Renal cortex interstitium (tissue), 15 donors: ENCODE data around the gene HRNR. TPM values are rescaled to one million over a fixed set of nuclear protein-coding genes. Genes with fewer than 3 reads are reported as not detected.
"Not testable (repeated sequence)": the region's sequence is repeated elsewhere in the genome, so short reads cannot be mapped to it uniquely, and the experiment has no call there.

Source experiments
- DNase-seq, 11 donors: peaks; one replicate each; pipeline ENCODE4 v3.0.0-alpha.2; 2013; ENCODE audit warnings: low read depth in 9 of 11, low spot score in 4 of 11; ENCODE audit errors: extremely low read depth in 1 of 11
- long read RNA-seq, 16 experiments: transcript quantifications; one replicate each; lab custom pipeline, GENCODE V29; 2026
- polyA plus RNA-seq, 3 donors: library from polyadenylated mRNA; unstranded; fragments of 120-200 nt; gene quantifications; one replicate each; pipeline ENCODE4 v1.2.1, GENCODE V29; 2013; ENCODE audit not compliant: insufficient read length in 3 of 3

Gene HRNR
- polyA plus RNA-seq: 1 to 10 TPM in 2 of 3 donors, under 1 TPM in 1; 0.57 to 2.3 (median 1.5) TPM
- long read RNA-seq, donor 1: 0 reads
- long read RNA-seq, donor 2: 0 reads
- long read RNA-seq, donor 3: 0 reads
- long read RNA-seq, donor 4: 0 reads
- long read RNA-seq, donor 5: 0 reads
- long read RNA-seq, donor 6: 0 reads
- long read RNA-seq, donor 7: 0 reads
- long read RNA-seq, donor 8: 0 reads
- long read RNA-seq, donor 9: 0 reads
- long read RNA-seq, donor 10: 0 reads
- long read RNA-seq, donor 11: 0 reads
- long read RNA-seq, donor 12: 0 reads
- long read RNA-seq, donor 13: 0 reads
- long read RNA-seq, donor 14: 0 reads
- long read RNA-seq, donor 15: 0 reads
- long read RNA-seq, donor 16: 0 reads

- no peak for DNase-seq
These were observed at the start of gene HRNR for GRCh38 chr1:152224093-152224492. TSS of gene HRNR (minus strand) at chr1:152224193. CDS start at chr1:152223253, 940 bp downstream.

DNA sequence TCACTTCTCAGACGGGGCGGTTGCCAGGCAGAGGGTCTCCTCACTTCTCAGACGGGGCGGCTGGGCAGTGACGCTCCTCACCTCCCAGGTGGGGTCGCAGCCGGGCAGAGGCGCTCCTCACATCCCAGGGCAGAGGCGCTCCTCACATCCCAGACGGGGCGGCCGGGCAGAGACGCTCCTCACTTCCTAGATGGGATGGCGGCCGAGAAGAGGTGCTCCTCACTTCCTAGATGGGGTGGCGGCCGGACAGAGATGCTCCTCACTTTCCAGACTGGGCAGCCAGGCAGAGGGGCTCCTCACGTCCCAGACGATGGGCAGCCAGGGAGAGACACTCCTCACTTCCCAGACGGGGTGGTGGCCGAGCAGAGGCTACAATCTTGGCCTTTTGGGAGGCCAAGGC, 32.4 kb upstream of the HRNR start:
- DNase-seq: not testable (repeated sequence)

- DNase-seq: no peak
These were observed 28.2 kb upstream of the HRNR start for GRCh38 chr1:152252157-152252556.

DNA sequence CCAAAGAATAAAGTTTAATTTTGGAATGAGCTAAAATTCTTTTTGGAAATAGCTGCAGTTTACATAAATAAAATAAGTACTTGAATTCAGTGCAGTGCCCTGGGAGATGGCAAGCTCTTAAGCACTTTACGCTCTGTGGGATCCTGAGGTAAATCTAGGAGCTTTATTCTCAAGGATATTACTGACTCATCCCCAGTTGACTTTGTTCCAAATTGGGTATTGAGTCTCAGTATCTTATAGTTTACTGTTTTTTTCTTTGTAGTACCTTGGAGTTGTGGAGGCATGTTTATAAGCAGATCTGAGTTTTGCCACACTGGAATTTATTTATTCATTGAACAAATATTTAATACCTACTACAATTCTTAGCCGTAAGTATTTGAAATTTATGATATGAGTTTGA, 27.4 kb upstream of the HRNR start:
- DNase-seq: no peak

- DNase-seq: no peak
These were observed 23.3 kb upstream of the HRNR start for GRCh38 chr1:152247316-152247715.

DNA sequence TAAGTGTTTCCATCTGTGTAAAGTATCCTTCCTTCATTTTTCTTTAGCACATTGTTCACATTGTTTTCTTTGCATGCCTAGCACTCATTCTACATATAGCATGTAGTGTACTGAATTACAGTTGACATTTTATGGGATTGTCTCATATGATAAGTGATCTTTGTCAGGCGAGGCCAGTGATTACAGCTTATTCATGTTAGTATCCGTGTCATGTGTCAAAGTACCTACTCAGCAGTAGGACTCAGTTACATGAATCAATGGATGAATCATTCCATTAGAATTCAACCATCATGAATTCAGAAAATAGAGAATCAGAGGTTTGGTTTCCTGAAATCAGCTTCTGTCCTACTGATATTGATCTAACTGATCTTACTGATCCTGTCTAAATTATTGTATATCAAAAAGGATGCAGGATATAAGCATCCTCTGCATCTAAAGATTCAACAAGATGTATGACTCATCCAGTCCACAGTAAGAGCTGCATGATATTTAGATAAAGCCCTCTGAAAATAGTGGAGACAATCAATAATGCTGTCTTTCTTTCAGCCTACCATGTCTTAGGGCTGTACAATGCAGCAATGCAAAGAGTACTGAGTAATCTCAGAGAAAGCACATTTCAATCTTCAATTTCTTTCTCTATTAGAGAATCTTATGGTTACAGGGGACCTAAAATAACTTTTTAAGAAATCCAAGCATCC, 20.7 kb upstream of the HRNR start:
- DNase-seq: no peak

GRCh38 chr1:152237093-152237492, 13.1 kb upstream of the HRNR start:
- no peak for DNase-seq

- DNase-seq: no peak
These were observed 4.8 kb upstream of the HRNR start for GRCh38 chr1:152228831-152229230.

DNA sequence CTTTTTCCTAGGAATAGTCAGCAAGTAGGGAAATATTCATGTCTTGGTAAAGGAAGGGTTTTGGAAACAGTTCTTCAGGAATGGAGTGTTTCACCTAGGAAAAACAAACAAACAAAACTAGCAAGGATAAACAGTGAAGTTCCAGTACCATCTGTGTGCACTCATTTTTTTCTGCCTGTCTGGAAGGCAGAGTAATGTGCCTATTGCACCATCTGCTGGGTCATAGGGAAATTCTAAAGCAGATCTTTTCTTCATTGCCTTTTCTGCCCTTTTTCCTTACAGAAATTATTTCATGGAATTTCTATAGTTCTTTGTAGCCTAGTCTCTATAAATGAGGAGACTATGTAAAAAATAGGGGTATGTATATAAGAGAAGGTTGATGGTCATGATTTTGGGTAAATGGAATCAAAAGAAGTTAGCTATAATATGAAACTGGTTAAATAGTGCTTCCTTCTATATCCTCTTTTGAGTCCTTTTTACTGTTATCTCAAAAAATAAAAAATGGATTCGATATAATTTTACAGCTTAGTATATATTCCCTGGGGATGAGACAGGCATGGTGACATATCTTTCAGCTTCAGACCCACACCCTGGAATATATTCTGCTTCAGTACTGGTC, 3.4 kb upstream of the HRNR start:
- no peak for DNase-seq

GRCh38 chr1:152225678-152226077, 1.7 kb upstream of the HRNR start:
- no peak for DNase-seq

DNA sequence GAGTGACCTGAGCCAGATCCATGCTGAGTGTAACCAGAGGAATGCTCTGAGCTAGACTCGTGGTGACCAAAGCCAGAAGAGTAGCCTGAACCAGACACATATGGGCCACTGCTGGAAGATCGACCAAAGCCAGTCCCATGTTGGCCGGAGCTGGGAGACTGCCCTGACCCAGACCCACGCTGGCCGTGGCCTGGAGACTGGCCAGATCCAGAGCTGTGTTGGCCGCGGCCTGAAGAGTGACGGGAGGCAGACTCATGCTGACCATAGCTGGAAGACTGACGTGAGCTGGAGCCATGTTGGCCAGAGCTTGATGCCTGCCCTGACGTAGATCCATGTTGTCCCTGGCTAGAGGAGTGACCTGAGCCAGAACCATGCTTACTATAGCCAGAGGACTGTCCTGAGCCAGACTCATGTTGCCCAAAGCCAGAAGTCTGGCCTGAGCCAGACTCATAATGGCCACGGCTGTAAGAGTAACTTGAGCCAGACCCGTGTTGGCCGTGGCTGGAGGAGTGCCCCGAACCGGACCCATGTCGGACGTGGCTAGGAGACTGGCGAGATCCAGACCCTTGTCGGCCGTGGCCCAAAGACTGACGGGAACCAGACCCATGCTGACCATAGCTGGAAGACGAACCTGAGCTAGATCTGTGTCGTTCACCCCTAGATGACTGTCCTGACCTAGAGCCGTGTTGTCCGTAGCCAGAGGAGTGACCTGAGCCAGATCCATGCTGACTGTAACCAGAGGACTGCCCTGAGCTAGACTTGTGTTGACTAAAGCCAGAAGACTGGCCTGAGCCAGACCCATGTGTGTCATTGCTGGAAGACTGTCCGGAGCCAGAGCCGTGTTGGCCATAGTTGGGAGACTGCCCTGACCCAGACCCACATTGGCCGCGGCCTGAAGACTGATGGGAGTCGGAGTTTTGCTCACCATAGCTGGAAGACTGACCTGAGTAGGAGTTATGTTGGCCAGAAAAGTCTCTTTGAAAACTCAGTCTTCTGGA, 3.5 kb downstream of the HRNR start:
- DNase-seq: no peak

GRCh38 chr1:152219438-152219837, 4.6 kb downstream of the HRNR start:
- DNase-seq: not testable (repeated sequence)

GRCh38 chr1:152218762-152219436, 5.1 kb downstream of the HRNR start:
- DNase-seq: no peak

DNA sequence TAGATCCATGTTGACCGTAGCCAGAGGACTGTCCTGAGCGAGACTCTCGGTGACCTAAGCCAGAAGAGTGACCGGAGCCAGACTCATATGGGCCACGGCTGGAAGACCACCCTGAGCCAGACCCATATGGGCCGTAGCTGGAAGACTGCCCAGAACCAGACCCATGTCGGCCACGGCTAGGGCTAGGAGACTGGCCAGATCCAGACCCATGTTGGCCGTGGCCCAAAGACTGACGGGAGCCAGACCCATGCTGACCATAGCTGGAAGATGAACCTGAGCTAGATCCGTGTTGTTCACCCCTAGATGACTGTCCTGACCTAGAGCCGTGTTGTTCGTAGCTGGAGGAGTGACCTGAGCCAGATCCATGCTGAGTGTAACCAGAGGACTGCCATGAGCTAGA, 8.4 kb downstream of the HRNR start:
- DNase-seq: not testable (repeated sequence)

- not testable (repeated sequence) for DNase-seq
These were observed 9.1 kb downstream of the HRNR start for GRCh38 chr1:152214911-152215310.

DNA sequence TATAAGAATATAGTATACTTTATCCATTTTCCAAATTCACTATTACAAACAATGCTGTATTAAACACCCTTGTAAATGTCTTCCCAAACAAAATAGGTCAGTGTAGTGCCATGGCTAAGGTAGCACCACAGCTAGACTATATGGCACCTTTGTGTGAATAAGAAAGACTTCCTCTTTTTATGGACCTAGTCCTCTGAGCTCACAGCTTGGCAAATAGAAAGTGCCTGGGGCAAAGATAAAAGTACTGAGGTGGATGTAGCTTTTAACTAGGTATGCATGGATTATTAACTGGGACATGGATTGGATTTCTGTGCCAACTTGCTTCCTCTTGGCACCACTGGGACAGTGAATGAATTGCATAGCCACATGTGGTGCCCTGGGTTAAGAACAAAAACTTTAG, 25.0 kb downstream of the HRNR start:
- DNase-seq: no peak

GRCh38 chr1:152197361-152197941, 26.5 kb downstream of the HRNR start:
- DNase-seq: no peak

DNA sequence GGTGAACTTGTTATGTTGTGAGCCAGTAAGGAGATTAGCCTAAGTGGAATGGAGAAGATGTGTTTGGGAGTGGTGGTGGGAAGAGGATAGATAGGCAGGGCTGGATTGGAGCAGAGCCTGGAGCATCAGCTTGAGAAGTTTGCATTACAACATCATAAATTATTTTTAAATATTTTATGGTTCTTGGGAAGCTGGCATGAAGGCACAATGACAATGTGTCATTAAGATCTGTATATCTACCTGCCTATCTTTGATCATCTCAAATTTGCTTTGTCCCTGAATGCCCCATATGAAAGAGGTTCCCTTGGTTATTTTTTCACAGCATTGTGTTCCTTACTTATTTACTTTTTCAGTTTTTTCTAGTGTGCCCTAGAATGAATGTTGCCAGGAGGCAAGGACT, 32.3 kb downstream of the HRNR start:
- no peak for DNase-seq
